Spleen (tissue), 7 donors: ENCODE measurements around the gene FBH1.
"Not testable (repeated sequence)": the region's sequence is repeated elsewhere in the genome, so short reads cannot be mapped to it uniquely, and the experiment has no call there.

Experiments
- POLR2A ChIP-seq, 3 donors: fragments of 450-650 bp; IDR thresholded peaks; one replicate each; pipeline ENCODE4 v1.5.1; 2017; ENCODE audit warnings: antibody characterized with exemption in 3 of 3, mild to moderate bottlenecking in 1 of 3
- POLR2AphosphoS5 ChIP-seq, 3 donors: sonication (generic); formaldehyde crosslinking; IDR thresholded peaks; one replicate each; pipeline ENCODE4 v1.5.1; 2017; ENCODE audit warnings: antibody characterized with exemption in 3 of 3
- TF ChIP-seq, protein P1 (sequence below), 11 experiments: fragments of 200-600 bp in 7 of 11; fragments of 450-650 bp in 4 of 11; sonication (generic) in 4 of 11; IDR thresholded peaks in 8 of 11; conservative IDR thresholded peaks in 3 of 11; 1 replicate in 7 of 11; 2 replicates in 4 of 11; pipeline versions ENCODE4 v1.4.0 to v1.8.0; 2016 to 2021; ENCODE audit warnings: antibody characterized with exemption in 11 of 11, inconsistent platforms in 4 of 11, mild to moderate bottlenecking in 1 of 11
- donor health status: DM: no; HTN: no; CAD: no; lungs with moderate emphysema.
- donor health status: DM: no; HTN: no; CAD: no.
- donor health status: DM: no; HTN: no; CAD: no.

DNA sequence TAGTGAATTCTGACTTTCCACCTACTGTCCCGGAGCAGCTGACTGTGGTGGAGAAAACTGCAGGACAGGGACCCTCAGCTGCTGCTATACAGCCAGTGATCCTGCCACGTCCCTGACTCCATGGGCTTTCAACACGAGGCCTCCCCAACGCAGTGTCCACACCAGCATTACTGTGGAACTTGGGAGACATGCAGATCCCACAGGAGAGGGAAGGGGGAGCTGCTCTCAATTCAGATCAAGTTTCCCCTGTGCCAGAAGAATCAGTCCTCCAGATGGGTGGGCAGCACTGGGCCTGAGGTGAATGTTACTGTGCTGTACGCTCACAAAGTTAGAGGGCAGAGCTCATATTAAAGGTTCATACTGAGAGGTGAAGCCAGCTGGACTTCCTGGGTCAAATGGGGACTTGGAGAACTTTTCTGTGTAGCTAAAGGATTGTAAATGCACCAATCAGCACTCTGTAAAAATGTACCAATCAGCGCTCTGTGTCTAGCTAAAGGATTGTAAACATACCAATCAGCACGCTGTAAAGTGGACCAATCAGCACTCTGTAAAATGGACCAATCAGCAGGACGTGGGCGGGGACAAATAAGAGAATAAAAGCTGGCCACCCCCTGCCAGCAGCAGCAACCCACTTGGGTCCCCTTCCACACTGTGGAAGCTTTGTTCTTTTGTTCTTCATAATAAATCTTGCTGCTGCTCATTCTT, 26.9 kb upstream of the FBH1 start:
- TF ChIP-seq, protein P1, sequence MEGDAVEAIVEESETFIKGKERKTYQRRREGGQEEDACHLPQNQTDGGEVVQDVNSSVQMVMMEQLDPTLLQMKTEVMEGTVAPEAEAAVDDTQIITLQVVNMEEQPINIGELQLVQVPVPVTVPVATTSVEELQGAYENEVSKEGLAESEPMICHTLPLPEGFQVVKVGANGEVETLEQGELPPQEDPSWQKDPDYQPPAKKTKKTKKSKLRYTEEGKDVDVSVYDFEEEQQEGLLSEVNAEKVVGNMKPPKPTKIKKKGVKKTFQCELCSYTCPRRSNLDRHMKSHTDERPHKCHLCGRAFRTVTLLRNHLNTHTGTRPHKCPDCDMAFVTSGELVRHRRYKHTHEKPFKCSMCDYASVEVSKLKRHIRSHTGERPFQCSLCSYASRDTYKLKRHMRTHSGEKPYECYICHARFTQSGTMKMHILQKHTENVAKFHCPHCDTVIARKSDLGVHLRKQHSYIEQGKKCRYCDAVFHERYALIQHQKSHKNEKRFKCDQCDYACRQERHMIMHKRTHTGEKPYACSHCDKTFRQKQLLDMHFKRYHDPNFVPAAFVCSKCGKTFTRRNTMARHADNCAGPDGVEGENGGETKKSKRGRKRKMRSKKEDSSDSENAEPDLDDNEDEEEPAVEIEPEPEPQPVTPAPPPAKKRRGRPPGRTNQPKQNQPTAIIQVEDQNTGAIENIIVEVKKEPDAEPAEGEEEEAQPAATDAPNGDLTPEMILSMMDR (IDR thresholded peaks at IDR 0.05 in 8 of 11, conservative IDR thresholded peaks at IDR 0.05 in 3 of 11), result not testable (repeated sequence)
- not testable (repeated sequence) for TF ChIP-seq POLR2A, POLR2AphosphoS5 (IDR thresholded peaks at IDR 0.05)
